Astrocyte of the spinal cord (primary cell): ENCODE measurements around the gene MRPS18A.
A peak's percentile ranks its signal among the peaks of the same experiment; 100 is the strongest.

Experiments used
- DNase-seq: peaks from one replicate; pipeline ENCODE4 v3.0.0; 2011; ENCODE audit warnings: low read depth, low spot score
- H3K4me3 ChIP-seq: 2 replicates; pipeline ENCODE4 v1.5.1; 2011; ENCODE audit warnings: low read depth, mild to moderate bottlenecking, low read length, moderate library complexity
- CTCF ChIP-seq: IDR thresholded peaks from 2 replicates; pipeline ENCODE4 v1.5.1; 2012; ENCODE audit warnings: low read depth, mild to moderate bottlenecking, low read length, inconsistent platforms
- in situ Hi-C: cut with HindIII; loops from 2 replicates; pipeline ENCODE4 v1.10.0; 2017; ENCODE audit warnings: low sequenced_read_pairs

The MRPS18A gene

GRCh38 chr6:43687079-43687436 lies 533 bp downstream of the MRPS18A start:
- in situ Hi-C loops: no loop called here
- peak overlapping the region; percentile 98 for H3K4me3 ChIP-seq
- TF ChIP-seq CTCF: no peak
- no peak for DNase-seq

- H3K4me3 ChIP-seq: no peak overlapping the region
- no peak for DNase-seq
- in situ Hi-C loops: no loop called here
- TF ChIP-seq CTCF: no peak
Observed at GRCh38 chr6:43683708-43684455, 3.7 kb downstream of the MRPS18A start.

- H3K4me3 ChIP-seq: no peak overlapping the region
- in situ Hi-C loops: no loop called here
- TF ChIP-seq CTCF: no peak
- no peak for DNase-seq
Observed at GRCh38 chr6:43682724-43683429, 4.7 kb downstream of the MRPS18A start.

- no peak overlapping the region for H3K4me3 ChIP-seq
- no peak for DNase-seq
- no peak for TF ChIP-seq CTCF
- in situ Hi-C loops: no loop called here
Observed at GRCh38 chr6:43681303-43681702, 6.3 kb downstream of the MRPS18A start.

- no peak for TF ChIP-seq CTCF
- in situ Hi-C loops: no loop called here
- no peak overlapping the region for H3K4me3 ChIP-seq
- no peak for DNase-seq
Observed at GRCh38 chr6:43680308-43681200, 7.0 kb downstream of the MRPS18A start.

- TF ChIP-seq CTCF: no peak
- no peak overlapping the region for H3K4me3 ChIP-seq
- DNase-seq: no peak
- in situ Hi-C loops: no loop called here
Observed at GRCh38 chr6:43679057-43679456, 8.5 kb downstream of the MRPS18A start.
